Fibroblast of the aortic adventitia (primary cell): Measurements from ENCODE around the gene CR1. TPM values are rescaled to one million over a fixed set of nuclear protein-coding genes. Genes with fewer than 3 reads are reported as not detected.
A peak's percentile ranks its signal among the peaks of the same experiment; 100 is the strongest.
"Not testable (repeated sequence)": the region's sequence is repeated elsewhere in the genome, so short reads cannot be mapped to it uniquely, and the experiment has no call there.

Experiments
- DNase-seq: peaks from one replicate; pipeline ENCODE4 v3.0.0-alpha.2; 2010; ENCODE audit warnings: low read depth
- H3K4me3 ChIP-seq: 2 replicates; pipeline ENCODE4 v1.5.1; 2011; ENCODE audit warnings: low read depth, mild to moderate bottlenecking, control low read depth, low read length, moderate library complexity
- CTCF ChIP-seq: IDR thresholded peaks from 2 replicates; pipeline ENCODE4 v1.5.1; 2011; ENCODE audit warnings: mild to moderate bottlenecking, low read length, control low read depth, inconsistent platforms; ENCODE audit not compliant: insufficient read depth
- total RNA-seq: library from RNA; depleted of rRNA; stranded (reverse); fragments of >200 nt; gene quantifications from 2 replicates; pipeline ENCODE4 v1.2.3, GENCODE V29; 2012; ENCODE audit warnings: low replicate concordance

CR1 gene
- total RNA-seq, 1 donor: not detected

GRCh38 chr1:207673399-207673798, 177.4 kb downstream of the CR1 start:
- DNase-seq: no peak
- TF ChIP-seq CTCF: no peak
- H3K4me3 ChIP-seq: no peak overlapping the region

GRCh38 chr1:207676153-207676552, 180.2 kb downstream of the CR1 start:
- no peak for DNase-seq
- H3K4me3 ChIP-seq: no peak overlapping the region
- no peak for TF ChIP-seq CTCF

- H3K4me3 ChIP-seq: not testable (repeated sequence)
- DNase-seq: peak; percentile 67
Observed at GRCh38 chr1:207680590-207681388, 184.8 kb downstream of the CR1 start.

- DNase-seq, H3K4me3 ChIP-seq: not testable (repeated sequence)
Observed at GRCh38 chr1:207682872-207683434, 187.0 kb downstream of the CR1 start.

- H3K4me3 ChIP-seq, DNase-seq: not testable (repeated sequence)
Observed at GRCh38 chr1:207690551-207690950, 194.6 kb downstream of the CR1 start.

GRCh38 chr1:207691010-207691409, 195.1 kb downstream of the CR1 start:
- no peak overlapping the region for H3K4me3 ChIP-seq
- no peak for TF ChIP-seq CTCF
- DNase-seq: no peak

Other genes with a start within 250 kb of the CR1 start
- 25.5 and 34.0 TPM in 2 replicates for gene CD55, start 174.5 kb upstream of the CR1 start, total RNA-seq
- not detected in 2 replicates for gene CR2, start 41.8 kb upstream of the CR1 start, total RNA-seq
- gene CR1L, start 149.0 kb downstream of the CR1 start, total RNA-seq: not detected in 2 replicates